KMS-11 (cell line): ENCODE results near the gene UGT1A8.

ENCODE experiments used
- H2AFZ ChIP-seq: fragments of 200-600 bp; sonication (generic); 2 replicates; pipeline ENCODE4 v1.6.1; 2016; ENCODE audit warnings: antibody characterized with exemption, mixed run types, low read depth
- H3K27ac ChIP-seq: fragments of 200-600 bp; sonication (generic); 2 replicates; pipeline ENCODE4 v1.6.1; 2016; ENCODE audit warnings: mild to moderate bottlenecking, mixed run types
- H3K27me3 ChIP-seq: fragments of 200-600 bp; sonication (generic); 2 replicates; pipeline ENCODE4 v1.6.1; 2017; ENCODE audit warnings: mild to moderate bottlenecking, low read depth, mixed run types, moderate library complexity; ENCODE audit not compliant: insufficient read depth
- H3K36me3 ChIP-seq: fragments of 200-600 bp; sonication (generic); 2 replicates; pipeline ENCODE4 v1.6.1; 2017; ENCODE audit warnings: mild to moderate bottlenecking, mixed run types; ENCODE audit not compliant: insufficient read depth
- H3K4me1 ChIP-seq: fragments of 200-600 bp; sonication (generic); 2 replicates; pipeline ENCODE4 v1.6.1; 2016; ENCODE audit warnings: mild to moderate bottlenecking, low read depth, mixed run types; ENCODE audit not compliant: poor library complexity, severe bottlenecking
- H3K4me2 ChIP-seq: fragments of 200-600 bp; sonication (generic); 2 replicates; pipeline ENCODE4 v1.7.0; 2016; ENCODE audit warnings: mild to moderate bottlenecking, mixed run types
- H3K4me3 ChIP-seq: fragments of 200-600 bp; sonication (generic); IDR thresholded peaks from 2 replicates; pipeline ENCODE4 v1.6.1; 2017; ENCODE audit warnings: low read depth, low read length, mixed read lengths; ENCODE audit not compliant: insufficient read depth
- H3K79me2 ChIP-seq: fragments of 200-600 bp; sonication (generic); 2 replicates; pipeline ENCODE4 v1.6.1; 2016; ENCODE audit warnings: low read depth, mixed run types; ENCODE audit not compliant: insufficient read depth
- H3K9ac ChIP-seq: fragments of 200-600 bp; sonication (generic); 2 replicates; pipeline ENCODE4 v1.6.1; 2016; ENCODE audit warnings: mild to moderate bottlenecking, mixed run types
- H4K20me1 ChIP-seq: fragments of 200-600 bp; sonication (generic); 2 replicates; pipeline ENCODE4 v1.6.1; 2016; ENCODE audit warnings: mild to moderate bottlenecking, mixed run types; ENCODE audit not compliant: insufficient read depth
- CTCF ChIP-seq: fragments of 200-600 bp; sonication (generic); conservative IDR thresholded peaks from 2 replicates; pipeline ENCODE4 v1.6.1; 2017; ENCODE audit warnings: low read depth, mild to moderate bottlenecking, antibody characterized with exemption, low read length, moderate library complexity, mixed read lengths

The UGT1A8 gene

GRCh38 chr2:233761040-233761769, 143.8 kb downstream of the UGT1A8 start:
- Histone ChIP-seq H3K27me3 (no peaks in the 10 kb centered on the region), H3K4me2 (no peak overlapping the region), H3K79me2 (no peaks in the 10 kb centered on the region), H3K9ac (no peak overlapping the region), H2AFZ (no peak overlapping the region), H3K27ac (no peak overlapping the region), H3K4me3 (no peak overlapping the region), H3K4me1 (no peaks in the 10 kb centered on the region), H4K20me1 (no peaks in the 10 kb centered on the region), H3K36me3 (no peaks in the 10 kb centered on the region)
- TF ChIP-seq CTCF, result no peak

DNA sequence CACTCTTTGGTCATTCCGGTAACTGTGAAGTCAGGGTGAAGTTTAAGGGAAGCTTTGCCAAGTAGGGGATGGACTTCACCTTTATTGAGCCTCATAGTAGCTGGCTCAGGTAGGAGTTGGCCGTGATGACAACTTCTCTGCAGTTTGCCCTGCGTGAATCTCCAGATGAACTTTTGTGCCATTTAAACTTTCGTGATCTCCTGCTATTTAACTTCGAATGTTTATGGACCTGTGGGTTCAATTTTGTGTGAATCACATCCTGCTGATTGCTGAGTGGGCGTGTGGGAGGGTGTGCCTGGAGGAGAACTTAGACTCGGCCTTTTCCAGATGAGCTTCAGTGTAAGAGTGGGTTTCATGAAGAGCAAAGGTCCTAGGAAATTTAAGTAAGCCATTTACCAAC, 146.8 kb downstream of the UGT1A8 start:
- TF ChIP-seq CTCF, result no peak
- Histone ChIP-seq H3K4me2 (no peak overlapping the region), H4K20me1 (no peaks in the 10 kb centered on the region), H3K27ac (no peak overlapping the region), H3K36me3 (no peaks in the 10 kb centered on the region), H3K4me3 (no peak overlapping the region), H3K79me2 (no peaks in the 10 kb centered on the region), H3K4me1 (no peaks in the 10 kb centered on the region), H3K27me3 (no peaks in the 10 kb centered on the region), H2AFZ (no peak overlapping the region), H3K9ac (no peak overlapping the region)

- Histone ChIP-seq H4K20me1 (no peaks in the 10 kb centered on the region), H3K4me3 (no peak overlapping the region), H3K27me3 (no peaks in the 10 kb centered on the region), H3K4me1 (no peaks in the 10 kb centered on the region), H3K27ac (no peak overlapping the region), H3K4me2 (no peak overlapping the region), H3K9ac (no peak overlapping the region), H3K79me2 (no peaks in the 10 kb centered on the region), H2AFZ (no peak overlapping the region), H3K36me3 (no peaks in the 10 kb centered on the region)
- TF ChIP-seq CTCF, result no peak
These were observed 147.3 kb downstream of the UGT1A8 start for GRCh38 chr2:233764761-233765160.

DNA sequence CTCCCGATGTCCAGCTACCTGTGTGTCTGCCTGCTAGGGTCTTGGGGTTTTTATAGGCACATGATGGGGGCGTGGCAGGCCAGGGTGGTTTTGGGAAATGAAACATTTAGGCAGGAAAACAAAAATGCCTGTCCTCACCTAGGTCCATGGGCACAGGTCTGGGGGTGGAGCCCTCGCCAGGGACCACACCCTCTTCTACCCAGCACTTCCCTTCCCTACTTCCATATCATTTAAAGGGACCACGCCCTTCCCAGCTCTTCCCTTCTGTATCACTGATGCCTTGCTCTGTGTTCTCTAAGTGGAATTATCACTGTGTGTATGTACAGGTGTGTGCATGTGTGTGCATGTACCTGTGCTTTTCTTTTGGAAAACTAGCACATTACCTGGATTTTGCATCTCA, 149.0 kb downstream of the UGT1A8 start:
- Histone ChIP-seq H3K79me2 (no peaks in the 10 kb centered on the region), H3K27ac (no peak overlapping the region), H3K4me3 (no peak overlapping the region), H3K36me3 (no peaks in the 10 kb centered on the region), H3K4me2 (no peak overlapping the region), H2AFZ (no peak overlapping the region), H3K27me3 (no peaks in the 10 kb centered on the region), H3K4me1 (no peaks in the 10 kb centered on the region), H3K9ac (no peak overlapping the region), H4K20me1 (no peaks in the 10 kb centered on the region)
- TF ChIP-seq CTCF, result no peak
